GM19438 (cell line): Measurements from ENCODE around the gene TMEFF1.

ENCODE experiments used
- ATAC-seq: cut with Tn5 transposase; IDR thresholded peaks from one replicate; pipeline ENCODE4 v1.9.1; 2021; ENCODE audit warnings: low read depth; ENCODE audit not compliant: unreplicated experiment

Gene TMEFF1

DNA sequence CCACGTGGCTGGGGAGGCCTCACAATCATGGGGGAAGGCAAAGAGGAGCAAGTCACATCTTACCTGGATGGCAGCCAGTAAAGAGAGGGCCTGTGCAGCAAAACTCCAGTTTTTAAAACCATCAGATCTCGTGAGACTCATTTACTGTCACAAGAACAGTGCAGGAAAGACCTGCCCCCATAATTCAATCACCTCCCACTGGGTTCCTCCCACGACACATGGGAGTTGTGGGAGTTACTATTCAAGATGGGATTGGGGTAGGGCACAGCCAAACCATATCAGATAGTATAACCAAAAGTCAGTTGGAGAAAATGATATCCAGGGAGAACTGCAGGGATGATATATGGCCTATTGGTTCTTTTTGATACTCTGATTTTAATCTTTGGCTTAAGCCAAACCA is 94.9 kb downstream of the TMEFF1 start:
- no peak for ATAC-seq

DNA sequence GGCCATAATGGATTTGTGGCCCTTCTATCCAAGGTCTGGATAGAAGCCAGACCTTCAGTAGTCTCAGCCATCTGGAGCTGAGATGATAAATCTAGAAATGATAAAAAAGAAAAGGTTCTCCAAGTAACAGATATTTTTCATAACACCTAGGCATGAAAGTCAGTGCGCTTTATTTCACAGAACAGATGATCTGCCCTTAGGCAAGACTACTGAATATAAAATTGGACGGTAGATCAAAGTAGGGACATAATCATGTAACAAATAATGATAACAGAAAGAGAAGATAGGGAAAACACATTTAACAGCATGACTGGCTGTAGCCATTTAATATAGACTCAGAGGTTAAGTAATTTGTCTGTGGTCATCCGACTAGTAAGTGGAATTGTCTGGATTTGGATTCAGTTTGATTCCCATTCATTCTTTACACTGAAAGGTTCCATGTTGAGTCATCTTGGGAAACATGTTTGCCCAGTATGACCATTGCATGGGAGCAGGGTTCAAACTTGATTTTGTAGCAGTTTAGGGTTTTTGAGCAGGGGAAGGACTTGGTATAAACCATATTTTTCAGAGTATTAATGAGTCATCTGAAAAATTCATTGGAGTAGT is 100.8 kb downstream of the TMEFF1 start:
- no peak for ATAC-seq

DNA sequence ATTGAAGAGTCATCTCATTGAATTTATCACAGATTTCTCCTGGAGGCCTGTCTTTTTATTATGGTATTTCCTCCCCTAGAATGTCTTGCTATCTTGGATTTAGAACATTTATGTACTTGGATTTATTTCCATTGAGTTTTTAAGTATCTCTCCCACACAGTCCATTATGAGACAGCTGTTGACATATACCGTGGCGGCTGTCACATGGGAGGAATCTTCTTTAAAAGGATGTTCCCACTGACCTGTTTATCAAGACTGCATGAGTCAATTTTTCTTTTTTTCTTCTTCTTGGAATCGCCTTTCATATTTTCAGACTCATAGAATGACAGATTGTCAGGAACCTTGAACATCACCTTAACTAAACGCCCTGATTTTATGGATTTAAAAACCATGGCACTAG is 102.1 kb downstream of the TMEFF1 start:
- no peak for ATAC-seq

DNA sequence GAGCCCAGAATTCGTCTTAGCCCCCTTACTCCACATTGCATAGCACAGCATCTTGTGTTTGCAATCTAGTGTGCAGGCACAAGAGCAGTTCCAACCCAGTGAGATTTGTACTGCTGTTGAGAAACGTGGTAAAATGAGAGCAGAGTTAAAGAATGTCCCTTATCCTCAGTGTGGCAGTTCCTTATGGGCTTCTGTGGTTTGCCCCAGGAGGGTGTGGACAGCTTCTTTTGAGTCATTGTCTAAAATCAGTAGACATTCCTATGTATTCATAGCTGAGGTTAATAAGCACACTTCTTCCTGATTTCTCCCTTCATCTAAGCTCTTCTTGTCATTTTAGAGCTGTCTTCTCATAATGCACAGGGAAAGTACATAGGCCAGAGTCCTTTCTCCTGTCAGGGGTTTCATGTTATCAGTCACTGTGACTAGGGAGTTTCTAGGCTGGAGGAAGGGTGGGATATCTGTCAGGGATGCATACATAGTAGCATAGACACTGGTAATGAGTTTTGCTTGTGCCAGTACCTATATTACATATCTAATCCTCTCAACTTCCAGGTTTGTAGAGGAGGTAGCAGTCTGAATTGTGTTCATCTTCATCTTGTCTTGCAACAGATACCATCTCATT is 102.9 kb downstream of the TMEFF1 start:
- no peak for ATAC-seq

DNA sequence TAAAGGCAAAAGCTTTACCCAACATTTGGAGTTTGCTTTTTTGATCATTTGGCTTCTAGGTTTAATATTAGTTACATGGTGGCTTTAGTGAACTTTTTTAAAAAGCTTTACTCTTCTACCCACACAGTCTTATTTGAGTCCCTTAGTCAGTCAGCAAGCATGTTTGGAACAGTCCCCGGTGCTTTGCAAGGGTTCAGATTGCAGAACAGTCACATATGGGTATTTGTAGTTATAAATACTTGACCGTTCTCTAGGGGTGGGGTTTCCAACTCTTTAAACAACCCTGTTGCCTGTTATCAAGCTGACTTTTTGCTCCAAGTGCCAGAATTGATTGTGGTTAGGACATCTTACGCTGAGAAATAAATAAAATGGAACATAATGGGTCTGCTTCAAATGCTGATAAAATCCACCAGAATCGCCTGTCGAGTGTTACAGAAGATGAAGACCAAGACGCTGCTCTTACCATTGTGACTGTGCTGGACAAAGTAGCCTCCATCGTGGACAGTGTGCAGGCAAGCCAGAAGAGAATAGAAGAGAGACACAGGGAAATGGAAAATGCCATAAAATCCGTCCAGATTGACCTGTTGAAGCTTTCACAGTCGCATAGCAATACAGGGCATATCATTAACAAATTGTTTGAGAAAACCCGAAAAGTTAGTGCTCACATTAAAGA is 105.0 kb downstream of the TMEFF1 start, which contains the start of gene CAVIN4:
Gene CAVIN4, plus strand, starts transcription at position 304 of the 673 bp plus-strand sequence. Its CDS starts 65 bp downstream, at position 369.
- ATAC-seq, result no peak

DNA sequence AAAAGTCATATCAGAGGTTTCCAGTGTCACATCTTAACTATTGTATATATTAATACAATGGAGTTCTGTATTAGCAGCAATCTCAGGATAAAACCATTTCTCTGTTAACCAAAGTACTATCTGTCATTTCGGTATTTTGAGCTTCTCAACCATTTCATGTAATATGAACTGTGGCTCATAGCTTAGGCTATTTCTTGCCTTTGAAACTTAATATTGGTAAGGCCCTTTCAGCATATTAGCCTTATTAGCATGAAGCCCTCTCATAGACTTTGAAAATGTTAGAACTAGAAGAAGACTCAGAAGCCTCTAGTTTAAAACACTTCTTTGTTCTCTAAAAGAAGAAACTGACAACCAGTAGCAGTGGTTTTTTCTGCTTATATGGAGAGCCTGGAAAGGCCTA is 105.7 kb downstream of the TMEFF1 start:
- ATAC-seq, result no peak

DNA sequence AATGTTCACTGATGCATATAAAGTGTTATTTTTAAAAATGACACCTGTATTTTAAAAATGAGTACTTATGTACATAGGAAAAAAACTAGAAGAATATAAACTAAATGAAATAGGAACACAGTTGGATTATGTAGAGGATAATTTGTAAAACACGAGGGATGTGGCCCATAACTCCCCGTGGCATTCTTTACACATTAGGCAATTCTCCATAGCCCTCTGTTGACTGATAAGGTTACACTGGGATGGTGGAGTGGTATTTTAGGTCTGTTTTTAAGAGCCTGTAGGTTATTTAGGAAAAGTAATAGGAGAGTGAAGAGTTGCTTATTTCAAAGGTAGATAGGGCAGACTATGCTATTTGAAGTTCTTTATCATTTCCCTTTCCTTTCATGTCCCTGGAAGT is 106.7 kb downstream of the TMEFF1 start:
- no peak for ATAC-seq

DNA sequence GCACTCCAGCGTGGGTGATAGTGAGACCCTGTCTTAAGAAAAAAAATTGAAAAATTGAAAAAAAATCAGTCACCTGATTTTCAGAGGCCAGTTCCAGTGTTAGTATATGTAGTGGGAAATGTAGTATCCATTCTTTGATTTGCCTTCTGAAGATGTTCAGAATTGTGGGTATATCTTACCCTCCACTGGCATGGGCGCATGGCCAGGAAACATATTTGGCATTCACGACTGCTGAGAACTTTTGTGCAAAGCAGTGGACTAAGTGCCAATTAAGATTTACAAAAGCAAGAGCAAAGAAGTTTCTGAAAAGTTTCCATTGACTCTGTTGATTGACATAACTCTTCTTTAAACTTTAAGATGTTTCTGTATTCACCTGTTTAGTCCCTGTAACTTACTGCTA is 107.3 kb downstream of the TMEFF1 start:
- ATAC-seq, result no peak

DNA sequence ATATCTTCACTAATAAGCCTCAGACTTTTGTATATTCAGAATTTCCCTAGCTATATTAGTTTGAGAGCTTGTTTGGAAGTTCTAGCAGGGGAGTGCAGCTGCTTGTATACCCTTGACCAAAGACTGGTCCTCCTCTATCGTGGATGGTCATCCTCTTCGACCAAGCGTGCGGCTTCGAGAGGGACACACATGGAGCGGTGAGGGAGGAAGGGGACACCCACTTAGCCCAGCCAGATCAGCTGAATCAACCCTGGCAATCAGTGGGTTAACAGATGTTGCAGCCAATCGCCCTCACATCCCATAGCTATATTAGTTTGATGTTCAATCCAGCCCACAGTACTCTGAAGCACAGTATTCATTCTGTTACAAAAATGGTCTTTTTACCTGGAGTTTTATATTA is 108.1 kb downstream of the TMEFF1 start:
- ATAC-seq, result no peak

DNA sequence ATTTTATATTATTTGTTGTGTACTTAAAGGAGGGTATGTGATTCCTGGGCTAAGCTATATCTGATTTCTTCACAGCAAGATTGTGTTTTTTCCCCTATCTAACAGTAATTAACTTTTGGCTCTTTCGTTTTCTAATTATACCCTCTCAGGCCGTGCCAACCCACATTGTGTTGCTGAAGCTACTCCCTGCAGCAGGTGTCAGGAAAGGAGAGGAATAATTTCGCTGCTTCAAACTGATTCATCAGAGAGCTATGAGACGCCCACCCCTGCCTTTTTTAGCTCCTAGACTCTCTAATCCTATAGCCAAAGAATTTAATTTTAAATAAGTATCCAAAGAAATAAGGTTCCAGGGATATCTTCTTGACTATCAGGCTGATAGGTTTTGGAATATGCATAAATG is 108.7 kb downstream of the TMEFF1 start:
- ATAC-seq, result no peak

DNA sequence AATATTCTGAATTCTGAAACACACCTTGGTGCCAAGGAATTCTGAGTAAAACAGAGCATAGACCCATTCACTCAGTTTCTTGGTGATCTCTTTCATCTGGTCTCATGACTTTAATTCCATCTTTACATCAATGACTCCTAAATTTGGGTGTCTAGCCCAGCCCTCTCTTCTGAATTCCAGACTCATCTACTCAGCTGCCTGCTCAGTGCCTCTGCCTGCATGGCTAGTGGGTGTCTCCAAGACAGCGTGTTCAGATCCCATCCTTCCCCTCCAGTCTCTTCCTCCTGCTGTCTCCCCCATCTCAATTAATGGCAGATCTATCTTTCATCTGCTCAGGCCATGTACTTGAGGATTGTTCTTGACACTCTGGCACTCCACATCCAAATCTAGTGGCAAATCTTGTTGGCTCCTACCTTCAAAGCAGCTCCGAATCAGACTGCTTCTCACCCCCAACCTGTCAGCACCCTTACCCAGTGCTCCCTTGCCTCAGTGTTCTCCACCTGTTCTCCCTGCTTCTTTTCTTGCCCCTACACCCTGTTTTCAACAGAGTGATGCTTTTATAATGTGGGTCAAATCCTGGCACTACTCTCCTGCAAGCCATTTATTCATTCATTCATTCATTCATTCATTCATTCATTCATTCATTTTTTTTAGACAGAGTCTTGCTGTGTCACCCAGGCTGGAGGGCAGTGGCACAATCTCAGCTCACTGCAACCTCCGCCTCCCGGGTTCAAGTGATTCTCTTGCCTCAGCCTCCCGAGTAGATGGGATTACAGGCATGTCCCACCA is 110.3 kb downstream of the TMEFF1 start:
- ATAC-seq, result no peak

DNA sequence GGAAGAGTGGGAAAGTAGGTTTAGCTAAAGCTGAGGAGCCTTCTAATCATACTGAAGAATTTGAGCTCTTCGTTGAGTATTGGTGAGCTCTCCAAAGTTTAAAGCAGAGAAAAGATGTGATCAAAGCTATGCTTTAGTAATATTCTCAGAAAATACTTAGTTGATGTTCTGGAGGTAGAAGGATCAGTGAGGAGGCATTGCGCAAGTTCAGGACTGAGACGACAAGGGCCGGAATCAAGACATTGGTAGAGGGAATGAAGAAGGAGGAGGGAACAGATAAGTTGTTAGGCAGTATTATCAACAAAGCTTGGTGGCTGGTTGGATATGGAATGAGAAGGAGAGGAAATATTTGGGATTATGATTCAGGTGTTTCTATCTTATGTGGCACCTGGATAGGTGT is 112.0 kb downstream of the TMEFF1 start:
- no peak for ATAC-seq

DNA sequence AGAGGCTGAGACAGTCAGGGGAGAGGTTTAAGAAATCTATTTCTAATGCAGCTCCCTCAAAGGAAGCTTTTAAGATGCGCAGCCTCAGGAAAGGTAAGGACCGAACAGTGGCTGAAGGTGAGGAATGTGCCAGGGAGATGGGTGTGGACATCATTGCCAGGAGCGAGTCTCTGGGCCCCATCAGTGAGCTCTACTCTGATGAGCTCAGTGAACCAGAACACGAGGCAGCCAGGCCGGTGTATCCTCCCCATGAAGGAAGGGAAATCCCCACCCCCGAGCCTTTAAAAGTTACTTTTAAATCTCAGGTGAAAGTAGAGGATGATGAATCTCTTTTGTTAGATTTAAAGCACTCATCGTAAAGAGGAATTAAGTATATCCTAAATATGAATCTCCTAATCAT is 113.1 kb downstream of the TMEFF1 start:
- no peak for ATAC-seq

DNA sequence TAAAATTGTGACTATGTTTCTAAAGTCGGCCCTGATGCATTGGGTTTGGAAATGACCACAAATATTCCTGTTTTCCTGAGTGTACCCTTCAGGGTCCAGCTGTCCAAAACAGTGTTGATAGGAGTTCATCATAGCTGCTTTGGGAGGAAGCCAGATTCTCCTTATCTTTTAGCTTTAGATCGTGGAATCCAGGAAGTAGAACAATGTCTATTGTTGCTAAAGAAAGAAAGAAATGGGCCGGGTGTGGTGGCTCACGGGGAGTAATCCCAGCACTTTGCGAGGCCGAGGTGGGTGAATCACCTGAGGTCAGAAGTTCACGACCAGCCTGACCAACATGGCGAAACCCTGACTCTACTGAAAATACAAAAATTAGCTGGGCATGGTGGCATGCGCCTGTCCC is 114.4 kb downstream of the TMEFF1 start:
- ATAC-seq, result no peak

DNA sequence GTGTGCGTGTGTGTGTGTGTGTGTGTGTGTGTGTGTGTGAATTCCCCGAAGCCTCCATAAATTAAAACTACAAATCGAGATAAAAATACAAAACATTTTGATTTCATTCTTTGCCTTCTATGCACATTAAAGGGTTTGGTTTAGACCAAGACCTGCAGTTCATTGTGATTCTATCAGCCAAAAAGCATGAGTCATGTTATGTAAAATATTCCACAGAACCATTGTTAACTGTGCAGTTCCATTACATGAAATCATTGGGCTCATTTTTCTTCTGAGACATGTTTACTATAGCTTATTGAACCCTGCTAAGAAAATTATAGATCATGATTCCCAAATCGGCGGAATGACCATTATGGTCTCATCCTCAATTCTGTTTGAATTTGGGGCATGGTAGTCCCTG is 116.6 kb downstream of the TMEFF1 start:
- ATAC-seq, result no peak

DNA sequence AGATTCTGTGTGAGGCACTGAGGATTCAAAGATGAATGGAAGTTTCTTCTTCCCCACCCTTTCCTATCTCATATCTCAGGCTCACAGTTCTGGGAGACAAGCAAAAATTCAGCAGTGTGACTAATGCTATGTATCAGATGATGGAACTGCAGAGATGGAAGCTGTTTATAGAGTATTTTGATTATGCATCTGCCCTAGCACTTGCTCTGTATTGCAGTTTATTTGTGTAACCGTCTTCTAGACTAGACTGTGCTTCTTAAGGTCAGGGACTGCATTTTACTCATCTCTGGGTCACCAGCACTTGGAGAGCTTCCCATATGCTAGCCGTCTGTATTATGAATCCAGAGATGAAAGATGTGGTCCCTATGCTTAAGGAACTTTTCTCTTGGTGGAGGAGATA is 117.5 kb downstream of the TMEFF1 start:
- ATAC-seq, result no peak

DNA sequence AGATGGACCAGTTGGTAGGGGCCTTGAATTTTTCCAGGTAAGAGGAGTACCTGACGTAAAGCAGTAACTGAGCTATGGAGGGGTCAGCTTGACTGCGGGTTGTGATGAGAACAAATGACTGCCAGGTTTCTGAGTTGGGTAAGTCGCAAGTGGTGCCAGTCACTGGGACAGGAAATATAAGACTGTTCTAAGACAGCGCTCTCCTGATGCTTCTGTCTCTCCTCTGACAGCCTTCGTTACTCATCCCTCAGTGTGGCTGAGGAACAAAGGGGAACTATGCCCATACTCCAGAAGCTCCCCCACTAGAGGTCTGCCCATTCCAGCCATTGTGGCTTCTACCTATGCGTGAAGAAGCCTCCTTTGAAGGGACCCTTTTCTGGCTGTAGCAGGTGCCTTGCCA is 118.2 kb downstream of the TMEFF1 start:
- ATAC-seq, result no peak

DNA sequence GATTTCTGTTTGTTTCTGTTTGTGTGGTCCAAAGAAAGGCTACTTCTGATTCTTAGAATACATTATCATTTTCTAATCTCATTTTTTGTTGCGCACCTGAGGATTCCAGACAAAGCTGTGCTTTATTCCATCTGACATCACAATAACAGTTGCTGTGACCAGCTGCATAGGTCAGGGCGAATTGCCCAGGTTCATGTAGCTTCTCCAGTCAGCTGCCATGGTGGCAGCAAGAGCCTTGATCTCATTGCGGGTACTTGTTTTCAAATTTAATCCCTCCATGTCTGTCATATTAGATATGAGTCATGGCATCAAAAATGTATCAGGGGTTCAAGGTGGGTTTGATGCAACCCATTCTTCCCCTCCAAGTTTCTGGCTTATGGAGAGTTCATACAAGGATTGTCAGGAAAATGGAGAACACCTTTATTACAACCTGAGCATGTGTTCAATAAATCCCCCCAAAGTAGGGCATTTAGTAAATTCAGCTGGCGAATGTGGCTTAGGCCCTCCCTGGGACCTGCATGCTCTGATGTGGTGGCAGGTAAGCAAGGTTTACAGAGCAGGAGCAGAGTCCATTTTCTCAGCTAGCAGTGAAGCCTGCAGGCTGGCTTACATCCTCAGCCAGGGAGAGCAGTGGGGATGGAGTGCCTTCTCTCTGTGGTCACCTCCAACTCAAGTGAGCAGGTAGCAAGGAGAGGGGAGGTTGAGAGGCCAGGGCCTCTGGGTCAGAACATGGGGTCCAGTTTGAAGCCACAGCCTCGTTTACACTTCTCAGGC is 118.9 kb downstream of the TMEFF1 start:
- no peak for ATAC-seq

DNA sequence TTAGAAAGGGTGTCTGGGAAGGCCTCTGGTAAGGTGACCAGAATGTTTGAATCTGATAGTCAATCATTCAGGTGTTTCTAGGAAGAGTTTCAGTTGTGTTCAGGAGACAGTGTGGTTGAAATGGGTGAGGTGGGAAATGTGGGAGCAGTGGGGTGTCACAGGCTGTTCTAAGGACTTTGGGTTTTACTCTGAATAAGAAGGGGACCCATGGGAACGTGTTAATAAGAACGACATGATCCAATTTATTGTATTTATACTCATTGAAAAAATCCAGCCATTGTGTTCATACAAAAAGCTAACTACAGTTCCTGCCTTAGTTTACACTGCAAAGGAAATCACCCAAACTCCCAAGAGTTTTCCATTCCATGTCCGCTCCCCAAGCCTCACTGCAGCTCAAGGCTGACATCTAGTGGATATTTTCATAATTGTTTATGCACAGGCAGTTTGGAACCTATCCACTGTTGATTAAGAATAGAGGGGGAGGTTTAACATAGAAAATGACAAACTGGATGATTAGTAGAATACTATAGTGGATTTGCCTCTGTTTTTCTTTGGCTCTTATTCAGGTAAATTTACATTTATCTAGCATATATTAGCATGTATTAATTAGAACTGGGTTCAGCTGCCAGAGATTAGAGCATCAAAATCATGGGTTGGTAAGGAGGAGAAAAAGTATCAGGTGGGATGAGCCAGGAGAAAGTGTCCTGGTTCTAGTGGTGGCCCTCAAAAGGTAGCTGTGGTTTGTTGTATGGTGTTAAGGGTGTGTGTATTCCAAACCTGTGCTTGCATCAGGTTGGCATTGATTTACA is 122.6 kb downstream of the TMEFF1 start:
- ATAC-seq, result no peak

DNA sequence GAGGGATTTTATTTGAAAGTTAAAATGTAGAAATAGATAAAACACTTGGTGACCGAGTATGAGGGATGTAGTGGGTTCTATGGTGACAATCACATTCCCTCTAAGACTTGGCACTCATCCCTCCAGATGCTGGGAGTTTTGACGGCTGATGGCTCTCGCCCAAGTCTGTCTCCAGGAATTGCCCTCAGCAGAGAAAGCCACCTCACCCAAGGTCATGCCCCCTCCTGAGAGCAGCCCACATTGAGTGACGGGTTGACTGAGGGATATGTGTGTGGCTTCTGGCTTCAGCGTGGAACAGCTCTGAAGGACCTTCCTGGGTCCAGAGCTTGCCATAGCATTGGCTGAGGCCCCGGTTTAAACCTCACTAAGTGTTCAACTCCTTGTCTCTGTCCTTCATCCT is 124.3 kb downstream of the TMEFF1 start:
- no peak for ATAC-seq
